H9 (cell line): Measurements from ENCODE around the gene ADORA1. TPM values are rescaled to one million over a fixed set of nuclear protein-coding genes. Genes with fewer than 3 reads are reported as not detected.

Experiments
- DNase-seq: peaks from one replicate; pipeline ENCODE4 v3.0.0-alpha.2; 2017
- H2AFZ ChIP-seq: one replicate; pipeline ENCODE4 v1.6.1; 2013; ENCODE audit warnings: mild to moderate bottlenecking, low read length, control low read depth, moderate library complexity
- H2AK5ac ChIP-seq: 2 replicates; pipeline ENCODE4 v1.6.1; 2013; ENCODE audit warnings: low read length, control low read depth, mixed read lengths; ENCODE audit not compliant: insufficient read length
- H2BK120ac ChIP-seq: one replicate; pipeline ENCODE4 v1.6.1; 2013; ENCODE audit warnings: low read depth, mild to moderate bottlenecking, low read length, control low read depth, inconsistent platforms; ENCODE audit not compliant: poor library complexity, severe bottlenecking
- H2BK12ac ChIP-seq: 2 replicates; pipeline ENCODE4 v1.6.1; 2013; ENCODE audit warnings: low read length, control low read depth, mixed read lengths, low read depth; ENCODE audit not compliant: insufficient read length
- H2BK15ac ChIP-seq: 2 replicates; pipeline ENCODE4 v1.6.1; 2013; ENCODE audit warnings: low read depth, low read length, control low read depth
- H2BK20ac ChIP-seq: one replicate; pipeline ENCODE4 v1.6.1; 2013; ENCODE audit warnings: low read depth, mild to moderate bottlenecking, low read length, control low read depth, inconsistent platforms; ENCODE audit not compliant: poor library complexity, severe bottlenecking
- H2BK5ac ChIP-seq: 2 replicates; pipeline ENCODE4 v1.6.1; 2013; ENCODE audit warnings: low read length, control low read depth, mixed read lengths; ENCODE audit not compliant: insufficient read length
- H3K14ac ChIP-seq: 2 replicates; pipeline ENCODE4 v1.6.1; 2013; ENCODE audit warnings: low read length, control low read depth; ENCODE audit not compliant: insufficient read depth
- H3K18ac ChIP-seq: 2 replicates; pipeline ENCODE4 v1.6.1; 2013; ENCODE audit warnings: low read depth, mild to moderate bottlenecking, mixed read lengths, low read length, control low read depth; ENCODE audit not compliant: insufficient read length
- H3K23ac ChIP-seq: 2 replicates; pipeline ENCODE4 v1.6.1; 2013; ENCODE audit warnings: low read length, control low read depth, mixed read lengths, low read depth; ENCODE audit not compliant: insufficient read length
- H3K23me2 ChIP-seq: 2 replicates; pipeline ENCODE4 v1.6.1; 2013; ENCODE audit warnings: low read depth, mild to moderate bottlenecking, mixed read lengths, low read length, control low read depth; ENCODE audit not compliant: insufficient read length, poor library complexity, severe bottlenecking
- H3K27ac ChIP-seq: 2 replicates; pipeline ENCODE4 v1.5.1; 2013; ENCODE audit warnings: low read length, control low read depth, mixed read lengths, low read depth; ENCODE audit not compliant: insufficient read length
- H3K27me3 ChIP-seq: 2 replicates; pipeline ENCODE4 v1.6.1; 2013; ENCODE audit warnings: low read length, control low read depth, inconsistent platforms; ENCODE audit not compliant: insufficient read depth
- H3K4ac ChIP-seq: 2 replicates; pipeline ENCODE4 v1.6.1; 2013; ENCODE audit warnings: low read depth, mild to moderate bottlenecking, control low read depth, inconsistent platforms, low read length, moderate library complexity
- H3K4me1 ChIP-seq: 2 replicates; pipeline ENCODE4 v1.6.1; 2013; ENCODE audit warnings: low read length, control low read depth, inconsistent platforms; ENCODE audit not compliant: insufficient read depth
- H3K4me2 ChIP-seq: 2 replicates; pipeline ENCODE4 v1.6.1; 2013; ENCODE audit warnings: low read length, control low read depth, mixed read lengths; ENCODE audit not compliant: insufficient read length, insufficient read depth
- H3K56ac ChIP-seq: 2 replicates; pipeline ENCODE4 v1.6.1; 2013; ENCODE audit warnings: low read depth, mild to moderate bottlenecking, mixed read lengths, low read length, control low read depth; ENCODE audit not compliant: insufficient read length
- H3K79me1 ChIP-seq: 2 replicates; pipeline ENCODE4 v1.6.1; 2013; ENCODE audit warnings: low read depth, mild to moderate bottlenecking, moderate library complexity, low read length, control low read depth, inconsistent platforms; ENCODE audit not compliant: insufficient read depth, poor library complexity, severe bottlenecking
- H3K79me2 ChIP-seq: 2 replicates; pipeline ENCODE4 v1.6.1; 2013; ENCODE audit warnings: low read length, control low read depth, inconsistent platforms; ENCODE audit not compliant: insufficient read depth
- H3K9ac ChIP-seq: 2 replicates; pipeline ENCODE4 v1.6.1; 2013; ENCODE audit warnings: low read length, control low read depth, mixed read lengths; ENCODE audit not compliant: insufficient read length; ENCODE audit errors: extremely low read depth
- H3K9me3 ChIP-seq: one replicate; pipeline ENCODE4 v1.6.1; 2013; ENCODE audit warnings: low read depth, low read length, inconsistent platforms; ENCODE audit not compliant: control insufficient read depth
- H3T11ph ChIP-seq: one replicate; pipeline ENCODE4 v1.6.1; 2013; ENCODE audit warnings: mild to moderate bottlenecking, low read length, control low read depth, inconsistent platforms
- H4K20me1 ChIP-seq: one replicate; pipeline ENCODE4 v1.6.1; 2013; ENCODE audit not compliant: control insufficient read depth, insufficient read length, insufficient read depth
- H4K5ac ChIP-seq: 2 replicates; pipeline ENCODE4 v1.6.1; 2013; ENCODE audit warnings: low read depth, mild to moderate bottlenecking, mixed read lengths, low read length, control low read depth; ENCODE audit not compliant: insufficient read length
- H4K8ac ChIP-seq: replicated peaks from 2 replicates; pipeline ENCODE4 v1.6.1; 2013; ENCODE audit warnings: low read length, control low read depth, mixed read lengths, low read depth; ENCODE audit not compliant: insufficient read length
- H4K91ac ChIP-seq: 2 replicates; pipeline ENCODE4 v1.6.1; 2013; ENCODE audit warnings: low read depth, mild to moderate bottlenecking, moderate library complexity, mixed read lengths, low read length, control low read depth; ENCODE audit not compliant: insufficient read length
- H3K27ac Mint-ChIP-seq, 3 experiments: 2 replicates in 2 of 3; 3 replicates in 1 of 3; pipeline ENCODE4 v1.8.0; 2020 to 2021; ENCODE audit warnings: mixed read lengths in 3 of 3, mild to moderate bottlenecking in 1 of 3, moderate library complexity in 1 of 3
- H3K27me3 Mint-ChIP-seq: 2 replicates; pipeline ENCODE4 v1.8.0; 2021; ENCODE audit warnings: low read depth, mild to moderate bottlenecking, moderate library complexity, mixed read lengths
- H3K36me3 Mint-ChIP-seq, 3 experiments: 2 replicates in 2 of 3; 3 replicates in 1 of 3; pipeline ENCODE4 v1.8.0; 2020 to 2021; ENCODE audit warnings: low read depth in 3 of 3, mixed read lengths in 3 of 3; ENCODE audit not compliant: insufficient read depth in 1 of 3
- H3K4me1 Mint-ChIP-seq, 2 experiments: 2 replicates each; pipeline ENCODE4 v1.8.0; 2020; ENCODE audit warnings: mixed read lengths in 2 of 2
- H3K4me3 Mint-ChIP-seq, 2 experiments: 2 replicates in 1 of 2; 3 replicates in 1 of 2; pipeline ENCODE4 v1.8.0; 2020 to 2021; ENCODE audit warnings: mild to moderate bottlenecking in 2 of 2, mixed read lengths in 2 of 2, moderate library complexity in 1 of 2
- H3K9me3 Mint-ChIP-seq, 2 experiments: 2 replicates in 1 of 2; 3 replicates in 1 of 2; pipeline ENCODE4 v1.8.0; 2020; ENCODE audit warnings: mild to moderate bottlenecking in 2 of 2, mixed read lengths in 2 of 2, moderate library complexity in 1 of 2
- CTCF ChIP-seq: fragments of 200-600 bp; sonication (generic); conservative IDR thresholded peaks from 3 replicates; pipeline ENCODE4 v1.8.0; 2021; ENCODE audit warnings: antibody characterized with exemption, mild to moderate bottlenecking
- WGBS: extraction: QIAGEN DNeasy Blood & Tissue Kit; methylation state at CpG from one replicate; pipeline ENCODE4 v1.1.7; 2013; ENCODE audit warnings: missing lambda C conversion rate, low lambda C conversion rate, mixed read lengths; ENCODE audit not compliant: insufficient read length; ENCODE audit errors: extremely low coverage; 5-methylcytosine and 5-hydroxymethylcytosine counted together
- total RNA-seq: library from RNA; stranded (reverse); gene quantifications from 2 replicates; pipeline ENCODE4 v1.2.1, GENCODE V29; 2021

Gene ADORA1
- total RNA-seq, 1 experiment from 2014 or later: 1.3 TPM

- H3K27me3 Mint-ChIP-seq: peaks cover 2% of the 10 kb centered on the region; the same call in 1 of the 2 replicates
- Histone ChIP-seq H3K4ac (no peak overlapping the region), H4K20me1 (peaks cover 3% of the 10 kb centered on the region), H3K23me2 (no peaks in the 10 kb centered on the region), H3T11ph (no peak overlapping the region), H3K23ac (no peak overlapping the region), H3K9me3 (no peaks in the 10 kb centered on the region), H3K27me3 (no peaks in the 10 kb centered on the region), H2AK5ac (no peak overlapping the region), H2BK12ac (no peak overlapping the region), H2AFZ (no peak overlapping the region), H4K5ac (no peak overlapping the region), H3K27ac (no peak overlapping the region), H2BK5ac (no peak overlapping the region), H3K14ac (no peak overlapping the region), H3K18ac (no peak overlapping the region), H4K8ac (no peak overlapping the region), H2BK20ac (no peak overlapping the region), H2BK15ac (no peak overlapping the region), H3K79me2 (no peaks in the 10 kb centered on the region), H4K91ac (no peak overlapping the region), H3K4me1 (peaks cover 9% of the 10 kb centered on the region), H3K9ac (no peak overlapping the region), H2BK120ac (no peak overlapping the region), H3K4me2 (no peak overlapping the region), H3K56ac (no peak overlapping the region), H3K79me1 (no peaks in the 10 kb centered on the region)
- peak; percentile 78 for DNase-seq
- no peak overlapping the region for H3K4me3 Mint-ChIP-seq
- WGBS: no CpG with 5 or more reads among the region's 14 CpGs
- no peaks in the 10 kb centered on the region for H3K36me3 Mint-ChIP-seq
- no peaks in the 10 kb centered on the region for H3K9me3 Mint-ChIP-seq
- TF ChIP-seq CTCF: peak; percentile 93
- H3K4me1 Mint-ChIP-seq: peaks cover 45 to 54% of the 10 kb centered on the region in 2 experiments
- H3K27ac Mint-ChIP-seq: no peak overlapping the region; a peak in 1 of 7 replicates
Observed at GRCh38 chr1:203084588-203085527, 42.7 kb upstream of the ADORA1 start.
